ENCODE results near the gene C1orf35. TPM values are rescaled to one million over a fixed set of nuclear protein-coding genes. Genes with fewer than 3 reads are reported as not detected.
"Not testable (repeated sequence)": the region's sequence is repeated elsewhere in the genome, so short reads cannot be mapped to it uniquely, and the experiment has no call there.

Gene C1orf35
- total RNA-seq, 1 donor from 2014 or later, result 7.1 TPM

GRCh38 chr1:228120351-228120750 is 17.2 kb upstream of the C1orf35 start:
- no peaks in the 10 kb centered on the region for H3K9me3 ChIP-seq (replicated peaks)
- no peak for TF ChIP-seq CTCF (IDR thresholded peaks at IDR 0.05; ENCODE audit: borderline replicate concordance)
- intact Hi-C loops (cut with micrococcal nuclease), result no loop called here
- H3K27ac ChIP-seq (replicated peaks), result no peak overlapping the region
- no peaks in the 10 kb centered on the region for H3K4me1 ChIP-seq
- no peaks in the 10 kb centered on the region for H3K27me3 ChIP-seq (ENCODE audit: low read depth)
- no peaks in the 10 kb centered on the region for H3K36me3 ChIP-seq
- no peak overlapping the region for H3K4me3 ChIP-seq
- no peak for DNase-seq

DNA sequence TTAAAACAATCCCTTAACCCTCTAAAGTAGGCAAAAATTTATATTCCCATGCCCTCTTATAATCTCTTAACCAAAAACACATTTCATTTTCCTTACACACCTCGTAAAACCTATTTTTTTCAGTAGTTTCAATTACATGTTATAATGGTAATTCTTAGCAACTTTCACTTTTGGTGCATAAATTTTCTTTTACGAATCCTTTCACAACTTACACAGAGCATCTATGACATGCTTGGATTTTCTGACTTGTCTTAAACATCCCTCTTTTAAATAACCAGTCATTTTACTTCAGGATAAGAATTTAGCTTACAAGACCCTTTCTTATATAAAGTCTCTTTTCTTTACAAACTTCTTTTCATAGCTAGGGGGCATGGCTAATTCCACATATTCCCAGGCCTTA is 14.9 kb upstream of the C1orf35 start:
- DNase-seq, result no peak
- intact Hi-C loops (cut with micrococcal nuclease), result no loop called here
- Histone ChIP-seq H3K4me1 (no peaks in the 10 kb centered on the region), H3K27ac (replicated peaks) (no peak overlapping the region), H3K36me3 (no peaks in the 10 kb centered on the region), H3K9me3 (replicated peaks) (no peaks in the 10 kb centered on the region), H3K27me3 (ENCODE audit: low read depth) (no peaks in the 10 kb centered on the region), H3K4me3 (no peak overlapping the region)
- no peak for TF ChIP-seq CTCF (IDR thresholded peaks at IDR 0.05; ENCODE audit: borderline replicate concordance)

GRCh38 chr1:228117335-228117734 is 14.2 kb upstream of the C1orf35 start:
- no peak for DNase-seq
- intact Hi-C loops (cut with micrococcal nuclease), result no loop called here
- Histone ChIP-seq H3K9me3 (replicated peaks) (no peaks in the 10 kb centered on the region), H3K36me3 (no peaks in the 10 kb centered on the region), H3K4me3 (no peak overlapping the region), H3K27ac (replicated peaks) (no peak overlapping the region), H3K4me1 (no peaks in the 10 kb centered on the region), H3K27me3 (ENCODE audit: low read depth) (no peaks in the 10 kb centered on the region)
- no peak for TF ChIP-seq CTCF (IDR thresholded peaks at IDR 0.05; ENCODE audit: borderline replicate concordance)

- no peak for DNase-seq
- Histone ChIP-seq H3K27me3 (ENCODE audit: low read depth) (no peaks in the 10 kb centered on the region), H3K4me3 (no peak overlapping the region), H3K4me1 (peaks cover 8% of the 10 kb centered on the region), H3K36me3 (no peaks in the 10 kb centered on the region), H3K9me3 (replicated peaks) (no peaks in the 10 kb centered on the region), H3K27ac (replicated peaks) (no peak overlapping the region)
- intact Hi-C loops (cut with micrococcal nuclease), result no loop called here
- TF ChIP-seq CTCF (IDR thresholded peaks at IDR 0.05; ENCODE audit: borderline replicate concordance), result no peak
Observed at GRCh38 chr1:228114827-228115226, 11.7 kb upstream of the C1orf35 start.

DNA sequence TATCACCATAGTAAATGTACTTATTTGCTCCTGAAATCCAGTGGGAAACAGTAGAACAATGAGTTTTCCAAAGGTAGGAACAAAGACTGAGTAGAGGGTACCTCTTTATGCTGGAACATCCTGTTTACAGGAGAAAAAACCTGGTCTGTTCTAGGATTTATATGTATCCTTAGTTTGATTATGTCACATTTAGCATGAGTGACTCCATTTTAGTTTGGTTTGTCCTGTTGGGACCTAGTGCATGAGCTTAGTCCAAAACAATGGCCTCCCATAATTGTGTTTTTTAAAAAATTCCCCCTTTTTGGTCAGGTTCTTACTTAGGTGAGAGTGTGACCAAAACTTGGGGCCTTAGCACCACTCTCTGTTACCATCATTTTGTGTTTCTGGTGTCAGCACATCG is 9.5 kb upstream of the C1orf35 start:
- intact Hi-C loops (cut with micrococcal nuclease), result no loop called here
- DNase-seq, result no peak
- TF ChIP-seq CTCF (IDR thresholded peaks at IDR 0.05; ENCODE audit: borderline replicate concordance), result no peak
- Histone ChIP-seq H3K27me3 (ENCODE audit: low read depth) (no peaks in the 10 kb centered on the region), H3K4me1 (peaks cover 28% of the 10 kb centered on the region), H3K36me3 (peaks cover 3% of the 10 kb centered on the region), H3K9me3 (replicated peaks) (no peaks in the 10 kb centered on the region), H3K27ac (replicated peaks) (no peak overlapping the region), H3K4me3 (no peak overlapping the region)

DNA sequence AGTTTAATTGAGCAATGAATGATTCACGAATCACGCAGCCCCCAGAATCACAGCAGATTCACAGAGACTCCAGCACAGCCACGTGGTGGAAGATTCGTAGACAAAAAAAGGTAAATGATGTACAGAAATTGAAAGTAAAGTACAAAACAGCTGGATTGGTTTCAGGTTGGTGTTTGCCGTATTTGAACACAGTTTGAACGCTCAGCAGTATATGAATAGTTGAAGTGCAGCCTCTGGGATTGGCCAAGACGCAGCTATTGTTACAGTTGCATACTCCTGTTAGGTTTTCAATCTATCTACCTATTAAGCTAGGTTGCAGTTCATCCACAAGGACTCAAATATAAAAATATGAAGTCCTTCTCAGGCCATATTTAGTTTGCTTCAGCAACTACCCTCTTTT is 9.0 kb upstream of the C1orf35 start:
- intact Hi-C loops (cut with micrococcal nuclease), result no loop called here
- Histone ChIP-seq H3K36me3 (peaks cover 7% of the 10 kb centered on the region), H3K27me3 (ENCODE audit: low read depth) (no peaks in the 10 kb centered on the region), H3K4me3 (no peak overlapping the region), H3K27ac (replicated peaks) (no peak overlapping the region), H3K9me3 (replicated peaks) (no peaks in the 10 kb centered on the region), H3K4me1 (peaks cover 30% of the 10 kb centered on the region)
- TF ChIP-seq CTCF (IDR thresholded peaks at IDR 0.05; ENCODE audit: borderline replicate concordance), result no peak
- no peak for DNase-seq

- H3K4me3 ChIP-seq, result not testable (repeated sequence)
Observed at GRCh38 chr1:228111315-228111714, 8.2 kb upstream of the C1orf35 start.

More at GRCh38 chr1:228111315-228111714, 8.2 kb upstream of the C1orf35 start:
- H3K27me3 ChIP-seq (ENCODE audit: low read depth); H3K27ac ChIP-seq (replicated peaks); DNase-seq; intact Hi-C loops (cut with micrococcal nuclease); H3K9me3 ChIP-seq (replicated peaks): not testable (repeated sequence)
- Histone ChIP-seq H3K36me3 (peaks cover 16% of the 10 kb centered on the region), H3K4me1 (peaks cover 30% of the 10 kb centered on the region)

Data from left ventricle myocardium inferior (tissue), 1 donor.